Thymus (tissue), 11 donors: ENCODE data around the gene ZNF521. TPM values are rescaled to one million over a fixed set of nuclear protein-coding genes. Genes with fewer than 3 reads are reported as not detected.
A peak's percentile ranks its signal among the peaks of the same experiment; 100 is the strongest.

Experiments used
- DNase-seq, 9 donors: peaks; one replicate each; pipeline ENCODE4 v3.0.0-alpha.2; 2013; ENCODE audit warnings: low spot score in 9 of 9, low read depth in 6 of 9, missing footprints in 1 of 9
- H3K27ac ChIP-seq, 2 donors: one replicate each; pipeline ENCODE4 v1.5.1; 2013; ENCODE audit warnings: control low read depth in 1 of 2, low read depth in 1 of 2, low read length in 1 of 2, mild to moderate bottlenecking in 1 of 2, moderate library complexity in 1 of 2
- H3K27me3 ChIP-seq, 2 donors: one replicate each; pipeline ENCODE4 v1.5.1; 2013; ENCODE audit warnings: low read length in 1 of 2; ENCODE audit not compliant: control insufficient read depth in 2 of 2, insufficient read depth in 1 of 2
- H3K36me3 ChIP-seq, 2 donors: one replicate each; pipeline ENCODE4 v1.5.1; 2013; ENCODE audit warnings: low read length in 1 of 2, mild to moderate bottlenecking in 1 of 2, moderate library complexity in 1 of 2; ENCODE audit not compliant: control insufficient read depth in 2 of 2, insufficient read depth in 2 of 2
- H3K4me1 ChIP-seq, 2 donors: one replicate each; pipeline ENCODE4 v1.5.1; 2013; ENCODE audit warnings: low read length in 2 of 2; ENCODE audit not compliant: control insufficient read depth in 2 of 2, insufficient read depth in 2 of 2
- H3K4me3 ChIP-seq, 2 donors: one replicate each; pipeline ENCODE4 v1.5.1; 2013; ENCODE audit warnings: low read length in 2 of 2, control low read depth in 1 of 2, mild to moderate bottlenecking in 1 of 2
- H3K9me3 ChIP-seq, 2 donors: one replicate each; pipeline ENCODE4 v1.5.1; 2013; ENCODE audit warnings: low read length in 1 of 2, mild to moderate bottlenecking in 1 of 2; ENCODE audit not compliant: control insufficient read depth in 2 of 2, insufficient read depth in 1 of 2
- WGBS: extraction: QIAGEN DNeasy Blood & Tissue Kit; methylation state at CpG from one replicate; pipeline ENCODE4 v1.1.7; 2013; 5-methylcytosine and 5-hydroxymethylcytosine counted together
- polyA plus RNA-seq: library from polyadenylated mRNA; stranded (reverse); fragments of 200-250 nt; gene quantifications from one replicate; pipeline ENCODE4 v1.2.3, GENCODE V29; 2013
- total RNA-seq: library from RNA; stranded (reverse); fragments of 120-200 nt; gene quantifications from one replicate; pipeline ENCODE4 v1.2.4, GENCODE V29; 2013
- donor health status: healthy.

ZNF521 gene
- total and polyA plus RNA-seq, 2 donors = 3.7 to 9.2 TPM

GRCh38 chr18:25052511-25052921, 299.4 kb downstream of the ZNF521 start:
- H3K4me1 ChIP-seq = no peaks in the 10 kb centered on the region
- 93% methylated on average over 4 of the region's 4 CpGs for WGBS
- no peak overlapping the region for H3K4me3 ChIP-seq
- H3K36me3 ChIP-seq = no peaks in the 10 kb centered on the region
- no peaks in the 10 kb centered on the region for H3K9me3 ChIP-seq
- no peaks in the 10 kb centered on the region for H3K27me3 ChIP-seq
- peak in 1 of 9 donors; percentile 2 for DNase-seq
- peak overlapping the region in 1 of 2 donors; percentile 33 for H3K27ac ChIP-seq

- no peaks in the 10 kb centered on the region for H3K36me3 ChIP-seq
- 98% methylated on average over 6 of the region's 6 CpGs for WGBS
Measured at GRCh38 chr18:25050605-25051004, 301.4 kb downstream of the ZNF521 start.

GRCh38 chr18:25047983-25048382, 304.0 kb downstream of the ZNF521 start:
- Histone ChIP-seq H3K36me3 (no peaks in the 10 kb centered on the region), H3K27ac (no peak overlapping the region), H3K4me3 (no peak overlapping the region), H3K9me3 (no peaks in the 10 kb centered on the region), H3K27me3 (no peaks in the 10 kb centered on the region), H3K4me1 (no peaks in the 10 kb centered on the region)
- no peak for DNase-seq
- WGBS = 93% methylated on average over 9 of the region's 9 CpGs

More at GRCh38 chr18:25050605-25051004, 301.4 kb downstream of the ZNF521 start:
- DNase-seq = no peak
- H3K27me3 ChIP-seq = no peaks in the 10 kb centered on the region
- H3K4me1 ChIP-seq = no peaks in the 10 kb centered on the region
- no peak overlapping the region for H3K4me3 ChIP-seq
- no peaks in the 10 kb centered on the region for H3K9me3 ChIP-seq
- H3K27ac ChIP-seq = no peak overlapping the region

- 94% methylated on average over 3 of the region's 3 CpGs for WGBS
- no peaks in the 10 kb centered on the region for H3K4me1 ChIP-seq
- H3K27me3 ChIP-seq = no peaks in the 10 kb centered on the region
- H3K36me3 ChIP-seq = no peaks in the 10 kb centered on the region
- DNase-seq = no peak
- H3K4me3 ChIP-seq = no peak overlapping the region
- H3K9me3 ChIP-seq = no peaks in the 10 kb centered on the region
- no peak overlapping the region for H3K27ac ChIP-seq
Measured at GRCh38 chr18:25047421-25047820, 304.5 kb downstream of the ZNF521 start.

- H3K4me3 ChIP-seq = no peak overlapping the region
- 90% methylated on average over 2 of the region's 2 CpGs for WGBS
- H3K27me3 ChIP-seq = no peaks in the 10 kb centered on the region
- DNase-seq = no peak
- H3K27ac ChIP-seq = no peak overlapping the region
- no peaks in the 10 kb centered on the region for H3K9me3 ChIP-seq
- no peaks in the 10 kb centered on the region for H3K36me3 ChIP-seq
- H3K4me1 ChIP-seq = no peaks in the 10 kb centered on the region
Measured at GRCh38 chr18:25044694-25045093, 307.3 kb downstream of the ZNF521 start.

GRCh38 chr18:25043104-25043503, 308.9 kb downstream of the ZNF521 start:
- no peak for DNase-seq
- Histone ChIP-seq H3K27ac (no peak overlapping the region), H3K4me1 (no peaks in the 10 kb centered on the region), H3K27me3 (no peaks in the 10 kb centered on the region), H3K4me3 (no peak overlapping the region), H3K36me3 (no peaks in the 10 kb centered on the region), H3K9me3 (no peaks in the 10 kb centered on the region)
- 95% methylated on average over 4 of the region's 4 CpGs for WGBS

GRCh38 chr18:25042641-25043051, 309.3 kb downstream of the ZNF521 start:
- H3K27me3 ChIP-seq = no peaks in the 10 kb centered on the region
- no peak for DNase-seq
- WGBS = 86% methylated on average over 4 of the region's 4 CpGs
- H3K4me3 ChIP-seq = no peak overlapping the region
- H3K4me1 ChIP-seq = no peaks in the 10 kb centered on the region
- H3K27ac ChIP-seq = no peak overlapping the region
- no peaks in the 10 kb centered on the region for H3K36me3 ChIP-seq
- H3K9me3 ChIP-seq = no peaks in the 10 kb centered on the region

GRCh38 chr18:25039781-25040180, 312.2 kb downstream of the ZNF521 start:
- H3K4me3 ChIP-seq = no peak overlapping the region
- 98% methylated on average over 3 of the region's 3 CpGs for WGBS
- no peak overlapping the region for H3K27ac ChIP-seq
- DNase-seq = no peak
- H3K4me1 ChIP-seq = no peaks in the 10 kb centered on the region
- no peaks in the 10 kb centered on the region for H3K9me3 ChIP-seq
- H3K36me3 ChIP-seq = no peaks in the 10 kb centered on the region
- H3K27me3 ChIP-seq = no peaks in the 10 kb centered on the region

- Histone ChIP-seq H3K9me3 (no peaks in the 10 kb centered on the region), H3K27ac (no peak overlapping the region)
- 97% methylated on average over 8 of the region's 8 CpGs for WGBS
Measured at GRCh38 chr18:25038261-25038660, 313.7 kb downstream of the ZNF521 start.

More at GRCh38 chr18:25038261-25038660, 313.7 kb downstream of the ZNF521 start:
- Histone ChIP-seq H3K27me3 (no peaks in the 10 kb centered on the region), H3K4me1 (no peaks in the 10 kb centered on the region), H3K4me3 (no peak overlapping the region), H3K36me3 (no peaks in the 10 kb centered on the region)
- DNase-seq = no peak
